NCI-H2107 (cell line): ENCODE measurements around the gene NGEF.

Experiments used
- DNase-seq: peaks from one replicate; lab custom pipeline; 2025; lab: John Stamatoyannopoulos, UW

The NGEF gene

GRCh38 chr2:232970051-232970450 is 43.0 kb downstream of the NGEF start:
- DNase-seq, result no peak

DNA sequence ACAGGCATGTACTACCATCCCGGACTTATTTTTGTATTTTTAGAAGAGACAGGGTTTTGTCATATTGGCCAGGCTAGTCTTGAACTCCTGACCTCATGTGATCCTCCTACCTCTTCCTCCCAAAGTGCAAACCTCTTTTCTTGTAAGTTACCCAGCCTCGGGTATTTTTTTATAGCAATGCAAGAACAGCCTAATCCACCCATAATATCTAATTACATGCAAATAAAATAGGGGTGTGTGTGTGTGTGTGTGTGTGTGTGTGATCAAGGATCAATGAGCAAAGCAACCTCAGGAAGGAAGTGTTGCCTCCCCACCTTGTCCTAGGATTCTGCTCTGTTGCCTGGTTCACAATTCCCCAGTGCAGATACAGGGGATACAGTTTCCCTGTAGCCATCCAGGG is 45.6 kb downstream of the NGEF start:
- no peak for DNase-seq

DNA sequence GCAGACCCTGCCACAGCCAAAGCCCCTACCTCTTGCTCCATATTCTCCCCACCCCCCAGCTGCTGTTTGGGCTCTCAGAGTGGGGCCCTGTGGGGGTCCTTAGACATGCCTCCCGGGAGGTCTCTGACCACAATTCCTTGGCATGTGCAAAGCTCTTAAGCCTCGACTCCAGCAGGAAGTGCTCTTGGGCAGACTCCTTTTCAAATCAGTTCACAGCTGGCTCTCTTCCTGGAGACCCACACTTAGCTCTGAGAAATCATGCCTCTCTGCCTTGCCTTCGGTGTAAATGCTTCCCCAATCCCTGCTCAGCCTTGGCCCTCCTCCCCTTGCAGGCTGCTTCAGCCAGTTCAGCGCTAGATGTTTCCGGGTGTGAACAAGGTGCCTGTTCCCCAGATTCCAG is 46.9 kb downstream of the NGEF start:
- no peak for DNase-seq

DNA sequence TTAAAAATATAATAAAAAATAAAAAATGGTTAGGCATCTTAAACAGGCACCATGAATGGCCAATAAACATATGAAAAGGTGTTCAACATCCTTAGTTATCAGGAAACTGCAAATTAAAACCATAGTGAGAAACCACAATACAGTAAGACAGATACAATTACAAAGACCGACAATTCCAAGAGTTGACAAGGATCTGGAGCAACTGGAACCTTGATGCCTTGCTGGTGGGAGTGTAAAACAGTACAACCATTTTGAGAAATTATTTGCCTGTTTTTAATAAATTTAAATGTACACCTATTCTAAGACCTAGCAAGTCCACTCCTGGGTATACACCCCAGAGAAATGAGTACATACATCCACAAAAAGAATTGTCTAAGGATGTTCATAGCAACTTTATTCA is 49.1 kb downstream of the NGEF start:
- DNase-seq, result no peak

DNA sequence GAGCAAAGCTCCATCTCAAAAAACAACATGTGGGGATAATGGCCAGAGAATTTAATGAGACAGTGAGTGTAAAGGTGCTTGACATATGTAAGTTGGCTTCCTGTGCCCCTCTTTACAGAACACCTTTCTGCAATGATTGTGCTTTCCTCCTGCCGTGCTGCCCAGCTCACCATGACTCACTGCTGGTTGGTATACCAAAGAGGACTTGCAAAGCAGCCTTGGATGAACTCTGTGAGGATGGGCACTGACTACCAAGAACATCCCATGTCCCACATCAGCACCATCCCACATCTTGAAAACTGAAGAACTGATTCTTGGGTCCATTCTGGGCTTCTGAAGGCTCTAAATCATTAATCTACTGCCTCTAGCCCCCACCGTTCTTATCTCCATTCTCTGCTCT is 52.2 kb downstream of the NGEF start:
- no peak for DNase-seq

- no peak for DNase-seq
These were observed 53.9 kb downstream of the NGEF start for GRCh38 chr2:232959139-232959538.

DNA sequence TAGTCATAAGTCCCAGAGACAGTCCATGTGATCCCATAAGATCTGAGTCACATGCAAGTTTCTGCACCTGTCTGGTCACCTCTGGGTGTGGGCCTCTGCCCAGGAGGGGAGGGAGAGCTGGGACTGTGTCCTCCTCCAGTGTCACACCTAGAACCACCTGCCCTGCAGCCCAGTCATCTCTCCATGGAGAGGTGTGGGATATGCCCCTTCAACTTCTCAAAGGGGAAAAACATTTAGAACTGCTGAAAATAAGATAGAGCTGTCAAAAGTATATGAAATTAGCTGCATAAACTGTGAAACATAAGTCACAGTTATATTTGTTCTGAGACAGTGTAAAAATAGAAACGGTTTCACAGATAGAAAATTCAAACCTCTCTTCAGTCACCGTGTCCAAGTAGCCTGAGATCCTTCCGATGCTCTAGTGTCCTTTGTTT is 55.4 kb downstream of the NGEF start:
- no peak for DNase-seq

DNA sequence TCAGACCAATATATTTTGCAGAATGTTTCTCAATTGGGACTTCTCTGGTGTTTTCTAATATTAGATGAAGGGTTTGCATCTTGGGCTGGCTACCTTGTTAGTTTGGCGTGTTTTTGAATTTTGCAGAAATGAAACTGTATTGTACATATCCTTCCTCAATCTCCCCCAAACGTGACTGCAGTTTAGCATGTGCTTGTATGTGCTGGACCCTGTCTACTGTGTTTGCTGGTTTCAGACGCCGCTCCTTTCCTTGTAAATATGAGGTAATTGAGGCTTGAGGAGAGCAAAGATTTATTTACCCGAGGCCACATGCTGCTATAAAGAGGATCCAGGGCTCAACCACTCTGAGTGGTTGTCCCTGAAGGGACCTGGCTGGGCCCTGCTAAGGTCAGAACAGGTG is 57.2 kb downstream of the NGEF start:
- no peak for DNase-seq

DNA sequence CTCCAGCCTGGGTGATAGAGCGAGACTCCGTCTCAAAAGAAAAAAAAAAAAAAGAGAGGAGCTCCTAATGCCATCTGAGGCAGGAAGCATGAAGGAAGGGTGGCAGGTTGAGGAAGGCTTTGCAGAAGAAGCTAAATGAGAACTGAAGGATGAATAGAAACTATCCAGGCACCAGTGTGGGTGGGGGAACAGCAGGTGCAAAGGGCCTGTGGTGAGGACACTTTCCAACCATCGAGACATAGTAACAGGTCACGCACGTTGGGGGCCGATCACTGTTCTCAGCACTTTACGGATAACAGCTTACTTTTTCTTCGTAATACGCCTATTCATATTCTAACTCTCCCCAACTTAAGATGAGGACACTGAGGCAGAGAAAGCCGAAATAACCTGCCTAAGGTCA is 58.4 kb downstream of the NGEF start:
- DNase-seq, result no peak

GRCh38 chr2:232951891-232952290 is 61.2 kb downstream of the NGEF start:
- DNase-seq, result no peak

DNA sequence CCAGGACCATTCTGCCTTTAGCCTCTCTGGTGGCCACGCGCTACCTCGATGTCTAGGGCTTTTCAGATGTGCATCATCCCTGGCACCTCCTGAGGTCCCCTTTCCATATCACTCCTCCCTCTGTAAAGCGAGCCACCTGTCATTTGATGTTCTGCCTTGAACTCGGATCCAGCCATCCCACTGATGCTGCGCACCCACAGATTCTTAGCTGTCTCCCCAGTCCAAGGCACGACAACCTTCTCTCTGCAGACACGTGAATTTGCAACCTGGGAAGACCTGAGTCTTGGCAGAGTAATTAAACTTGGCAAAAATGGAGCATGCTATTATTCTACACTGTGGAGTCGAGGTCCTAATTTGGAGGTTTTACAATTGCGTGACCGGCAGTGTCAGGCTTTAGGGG is 61.9 kb downstream of the NGEF start:
- DNase-seq, result no peak

DNA sequence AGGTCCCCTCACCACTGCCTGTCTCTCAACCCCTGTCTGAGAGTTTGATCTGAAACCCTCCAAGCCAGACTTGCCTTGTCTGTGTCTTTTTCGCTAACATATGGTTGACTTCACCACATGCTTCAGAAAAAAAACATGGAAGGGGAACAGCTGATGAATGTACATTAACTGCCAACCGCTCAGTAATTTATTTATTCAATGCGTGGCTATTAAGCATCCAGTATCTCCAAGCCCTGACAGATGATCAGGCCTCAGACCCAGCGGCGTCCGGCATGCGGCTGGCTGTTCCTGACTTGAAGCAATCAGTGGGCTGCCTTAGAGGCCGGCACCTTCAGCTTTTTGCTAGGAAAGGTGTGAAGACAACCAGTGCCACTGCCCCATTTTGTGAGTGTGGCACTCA is 62.3 kb downstream of the NGEF start:
- DNase-seq, result no peak

DNA sequence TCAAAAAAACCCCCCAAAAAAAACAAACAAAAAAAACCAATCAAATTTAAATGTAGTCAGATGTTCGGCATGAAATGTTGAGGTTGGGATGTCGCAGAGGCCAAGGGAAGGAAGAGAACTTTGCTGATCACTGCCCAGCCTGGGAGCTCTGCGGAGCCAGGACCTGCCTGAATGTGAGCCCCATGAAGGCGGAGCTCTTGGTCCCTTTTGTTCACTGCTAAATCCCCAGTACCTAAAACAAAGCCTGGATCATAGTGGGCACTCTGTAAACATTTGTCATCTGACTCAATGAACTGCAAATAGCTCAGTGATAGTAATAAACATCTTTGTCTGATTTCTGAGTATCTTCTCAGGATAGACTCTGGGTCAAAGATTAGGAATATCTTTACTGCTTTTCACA is 64.0 kb downstream of the NGEF start:
- DNase-seq, result no peak

GRCh38 chr2:232942831-232943230 is 70.2 kb downstream of the NGEF start:
- no peak for DNase-seq

GRCh38 chr2:232941912-232942594 is 71.0 kb downstream of the NGEF start:
- DNase-seq, result no peak

DNA sequence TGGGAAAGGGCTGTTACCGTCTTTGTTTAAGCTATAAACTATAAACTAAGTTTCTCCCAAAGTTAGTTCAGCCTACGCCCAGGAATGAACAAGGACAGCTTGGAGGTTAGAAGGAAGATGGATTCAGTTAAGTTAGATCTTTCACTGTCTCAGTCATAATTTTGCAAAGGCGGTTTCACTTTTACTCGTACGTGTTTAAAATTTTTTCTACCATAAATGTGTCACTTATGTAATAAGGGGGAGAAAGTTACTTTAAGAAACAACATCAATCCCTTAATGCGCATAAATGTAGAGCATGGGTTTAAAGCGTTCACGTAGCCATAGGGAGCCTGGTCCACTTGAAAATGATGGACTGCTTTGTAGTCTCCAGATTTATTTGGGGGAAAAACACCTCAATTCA is 71.7 kb downstream of the NGEF start:
- DNase-seq, result no peak

GRCh38 chr2:232940724-232941123 is 72.3 kb downstream of the NGEF start:
- no peak for DNase-seq

DNA sequence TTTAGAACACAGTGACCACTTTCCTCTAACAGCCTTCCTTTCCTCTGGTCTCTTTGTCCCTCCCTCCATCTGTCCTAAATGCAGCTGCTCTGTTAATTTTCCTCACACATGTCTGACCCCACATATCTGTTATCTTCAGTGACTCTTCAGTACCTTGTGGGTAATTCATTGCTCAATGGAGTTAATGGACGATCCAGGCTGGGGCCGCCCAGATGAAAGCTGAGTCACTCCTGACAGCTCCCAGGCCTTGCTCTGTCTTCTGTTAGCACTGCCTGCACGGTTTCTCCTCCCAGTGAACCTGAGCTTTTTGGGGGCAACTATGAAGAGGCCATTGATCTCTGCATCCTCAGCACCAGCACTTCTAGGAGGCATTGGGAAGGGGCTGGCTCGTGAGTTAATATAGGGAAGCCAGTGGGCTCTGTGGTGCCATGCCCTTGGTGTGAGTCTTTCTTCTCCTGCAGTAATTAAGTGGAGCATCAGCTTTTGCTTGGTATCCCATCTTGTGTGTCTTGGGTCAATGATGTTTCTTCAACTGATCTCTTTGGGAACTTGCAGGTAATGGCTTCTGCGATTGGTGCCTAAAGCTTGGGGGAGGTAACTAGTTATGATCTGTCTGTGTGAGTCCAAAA is 75.7 kb downstream of the NGEF start:
- no peak for DNase-seq

DNA sequence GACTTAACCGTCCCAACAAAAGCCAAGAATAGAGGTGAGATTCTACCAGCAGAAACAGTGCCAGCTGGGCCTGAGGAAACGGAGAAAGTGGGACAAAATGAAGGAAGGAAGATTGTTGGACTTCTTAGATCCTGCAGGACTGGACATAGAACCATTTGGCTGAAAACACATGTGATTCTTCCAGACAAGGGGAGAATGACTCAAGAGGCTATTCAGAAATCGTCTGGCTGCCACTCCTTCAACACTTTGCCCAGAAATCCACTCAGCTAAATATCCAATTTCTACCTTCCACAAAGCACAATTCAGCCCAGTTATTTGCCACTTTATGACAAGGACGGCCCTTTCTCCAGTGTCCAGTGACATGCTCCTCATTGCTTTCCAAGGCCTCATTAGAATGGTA is 81.4 kb downstream of the NGEF start:
- no peak for DNase-seq

DNA sequence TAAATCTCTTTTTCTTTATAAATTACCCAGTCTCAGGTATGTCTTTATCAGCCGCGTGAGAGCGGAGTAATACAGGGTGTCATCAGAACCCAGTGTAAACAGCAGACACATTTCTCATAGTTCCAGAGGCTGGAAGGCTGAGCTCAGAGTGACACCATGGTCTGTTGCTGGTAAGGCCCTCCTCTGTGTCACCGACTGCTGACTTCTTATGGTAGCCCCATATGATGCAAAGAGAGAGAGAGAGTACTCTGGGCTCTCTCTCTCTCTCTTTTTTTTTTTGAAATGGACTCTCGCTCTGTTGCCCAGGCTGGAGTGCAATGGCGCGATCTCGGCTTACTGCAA is 83.0 kb downstream of the NGEF start:
- no peak for DNase-seq

DNA sequence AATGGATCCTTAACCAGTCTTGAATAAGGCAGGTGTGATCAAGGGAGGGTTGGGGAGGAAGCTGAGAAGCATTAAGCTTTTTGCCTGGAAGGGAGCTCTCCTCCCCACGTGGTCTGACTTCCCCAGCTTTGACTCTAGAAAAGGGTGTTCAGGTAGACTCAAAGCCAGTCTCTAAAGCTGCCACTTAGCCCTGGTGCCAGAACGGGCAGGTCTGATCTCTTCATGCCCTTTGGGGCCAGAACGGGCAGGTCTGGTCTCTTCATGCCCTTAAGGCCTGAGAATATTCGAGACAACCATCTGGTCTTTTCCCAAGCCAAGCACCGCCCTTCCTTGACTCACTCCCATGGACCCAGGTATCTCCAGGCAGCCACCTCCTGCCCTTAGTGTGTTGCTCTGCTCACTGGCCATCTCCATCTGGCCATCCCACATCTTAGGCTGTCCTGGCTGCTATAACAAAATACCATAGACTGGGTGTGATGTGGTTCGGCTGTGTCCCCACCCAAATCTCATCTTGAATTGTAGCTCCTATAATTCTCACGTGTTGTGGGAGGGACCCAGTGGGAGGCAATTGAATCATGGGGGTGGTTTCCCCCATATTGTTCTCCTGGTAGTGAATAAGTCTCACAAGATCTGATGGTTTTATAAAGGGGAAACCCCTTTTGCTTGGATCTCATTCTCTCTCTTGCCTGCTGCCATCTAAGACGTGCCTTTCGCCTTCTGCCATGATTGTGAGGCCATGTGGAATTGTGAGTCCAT is 83.6 kb downstream of the NGEF start:
- DNase-seq, result no peak

- DNase-seq, result no peak
These were observed 84.3 kb downstream of the NGEF start for GRCh38 chr2:232928551-232929302.
